HFF-Myc (cell line): Measurements from ENCODE around the gene RPP40.

Source experiments
- DNase-seq: peaks from one replicate; pipeline ENCODE4 v3.0.0-alpha.2; 2011; ENCODE audit warnings: low read depth; ENCODE audit errors: extremely low read depth
- H3K4me3 ChIP-seq: replicated peaks from 2 replicates; pipeline ENCODE4 v1.5.1; 2011; ENCODE audit warnings: low read depth, mild to moderate bottlenecking, control low read depth, low read length
- CTCF ChIP-seq: IDR thresholded peaks from 2 replicates; pipeline ENCODE4 v1.5.1; 2012; ENCODE audit warnings: mild to moderate bottlenecking, low read depth, low read length, control low read depth; ENCODE audit errors: missing control alignments

RPP40 gene

GRCh38 chr6:4972438-4972837, 31.4 kb downstream of the RPP40 start:
- H3K4me3 ChIP-seq: no peak overlapping the region
- TF ChIP-seq CTCF: no peak
- DNase-seq: no peak

- no peak for DNase-seq
- H3K4me3 ChIP-seq: no peak overlapping the region
- no peak for TF ChIP-seq CTCF
Observed at GRCh38 chr6:4971851-4972250, 32.0 kb downstream of the RPP40 start.

GRCh38 chr6:4970739-4971395, 33.0 kb downstream of the RPP40 start:
- no peak for DNase-seq
- no peak overlapping the region for H3K4me3 ChIP-seq
- no peak for TF ChIP-seq CTCF

- no peak overlapping the region for H3K4me3 ChIP-seq
- no peak for TF ChIP-seq CTCF
- no peak for DNase-seq
Observed at GRCh38 chr6:4969609-4970285, 34.1 kb downstream of the RPP40 start.

GRCh38 chr6:4967301-4968030, 36.4 kb downstream of the RPP40 start:
- no peak overlapping the region for H3K4me3 ChIP-seq
- no peak for TF ChIP-seq CTCF
- DNase-seq: no peak

- DNase-seq: no peak
- no peak for TF ChIP-seq CTCF
- no peak overlapping the region for H3K4me3 ChIP-seq
Observed at GRCh38 chr6:4965562-4966389, 38.1 kb downstream of the RPP40 start.
